Mesothelial cell of epicardium (in vitro differentiated cells): ENCODE results near the gene SPTBN1. TPM values are rescaled to one million over a fixed set of nuclear protein-coding genes. Genes with fewer than 3 reads are reported as not detected.

ENCODE experiments used
- DNase-seq, 2 experiments: peaks; one replicate each; pipeline ENCODE4 v3.0.0; 2021; ENCODE audit warnings: low spot score in 2 of 2; ENCODE audit not compliant: unreplicated experiment in 2 of 2
- H3K27ac Mint-ChIP-seq: 2 replicates; pipeline ENCODE4 v1.8.0; 2021; ENCODE audit warnings: mixed read lengths
- H3K27me3 Mint-ChIP-seq: 2 replicates; pipeline ENCODE4 v1.8.0; 2021; ENCODE audit warnings: low read depth, mixed read lengths
- H3K36me3 Mint-ChIP-seq: 2 replicates; pipeline ENCODE4 v1.8.0; 2021; ENCODE audit warnings: mixed read lengths
- H3K4me1 Mint-ChIP-seq: 2 replicates; pipeline ENCODE4 v1.8.0; 2021; ENCODE audit warnings: mixed read lengths
- H3K4me3 Mint-ChIP-seq: 2 replicates; pipeline ENCODE4 v1.8.0; 2021; ENCODE audit warnings: mild to moderate bottlenecking, moderate library complexity, mixed read lengths
- H3K9me3 Mint-ChIP-seq: 2 replicates; pipeline ENCODE4 v1.8.0; 2021; ENCODE audit warnings: mixed read lengths
- CTCF ChIP-seq: fragments of 200-600 bp; sonication (generic); IDR thresholded peaks from one replicate; pipeline ENCODE4 v1.5.0; 2021; ENCODE audit warnings: antibody characterized with exemption; ENCODE audit not compliant: unreplicated experiment
- total RNA-seq: library from RNA; stranded (reverse); gene quantifications from 3 replicates; pipeline ENCODE4 v1.2.1, GENCODE V29; 2021

Gene SPTBN1
- total RNA-seq, 1 donor from 2014 or later, result 281 TPM

DNA sequence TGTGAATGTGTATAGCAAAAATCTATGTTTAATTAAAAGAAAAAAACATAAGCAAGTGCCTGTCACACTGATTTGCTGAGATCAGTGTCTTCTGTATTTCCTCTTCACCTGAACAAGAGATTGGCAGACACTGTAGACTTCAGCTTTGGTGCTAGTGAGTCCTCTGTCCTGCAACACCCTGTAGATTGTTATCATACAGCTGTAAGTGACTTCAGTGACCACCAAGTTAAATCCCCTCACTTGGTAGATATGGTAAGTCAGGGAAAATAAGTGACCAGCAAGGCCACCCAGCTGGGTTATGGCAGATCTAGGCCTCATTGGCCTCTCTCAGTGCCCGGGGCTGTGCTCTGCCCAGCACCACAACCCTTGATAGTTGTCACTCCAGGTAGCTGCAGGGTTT lies 147.7 kb downstream of the SPTBN1 start:
- Mint-ChIP-seq H3K4me1 (peaks cover 40% of the 10 kb centered on the region), H3K27me3 (no peaks in the 10 kb centered on the region), H3K27ac (peak overlapping the region; percentile 9), H3K36me3 (peaks cover 21% of the 10 kb centered on the region), H3K4me3 (no peak overlapping the region), H3K9me3 (no peaks in the 10 kb centered on the region)
- no peak for DNase-seq
- no peak for TF ChIP-seq CTCF

- no peak for TF ChIP-seq CTCF
- Mint-ChIP-seq H3K27ac (peak overlapping the region; percentile 55), H3K36me3 (peaks cover 10% of the 10 kb centered on the region), H3K4me1 (peaks cover 40% of the 10 kb centered on the region), H3K27me3 (no peaks in the 10 kb centered on the region), H3K4me3 (no peak overlapping the region), H3K9me3 (no peaks in the 10 kb centered on the region)
- no peak for DNase-seq
These were observed 148.7 kb downstream of the SPTBN1 start for GRCh38 chr2:54604871-54605270.

DNA sequence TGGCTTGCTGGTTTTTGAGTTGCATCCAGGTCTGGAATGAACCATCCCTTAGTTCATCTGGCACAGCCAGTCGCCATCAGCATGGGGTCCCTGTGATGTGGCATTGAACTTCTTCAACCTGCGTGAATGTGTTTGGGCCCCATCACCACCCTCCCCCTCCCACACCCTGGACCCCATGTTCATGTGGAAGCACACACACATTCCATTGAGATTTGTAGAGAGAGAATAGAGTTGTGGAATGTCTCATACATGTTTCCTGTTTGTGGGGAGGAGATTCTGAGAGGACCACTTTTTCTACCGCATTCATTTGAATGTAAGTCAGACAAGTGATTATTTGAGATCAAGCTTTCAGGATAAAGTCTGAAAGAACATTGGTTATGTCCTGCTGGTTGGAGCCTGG lies 149.7 kb downstream of the SPTBN1 start:
- Mint-ChIP-seq H3K27me3 (no peaks in the 10 kb centered on the region), H3K9me3 (no peaks in the 10 kb centered on the region), H3K36me3 (peaks cover 4% of the 10 kb centered on the region), H3K27ac (peak overlapping the region; percentile 50), H3K4me3 (no peak overlapping the region), H3K4me1 (peaks cover 43% of the 10 kb centered on the region)
- no peak for TF ChIP-seq CTCF
- no peak for DNase-seq

GRCh38 chr2:54606393-54606958 lies 150.3 kb downstream of the SPTBN1 start:
- Mint-ChIP-seq H3K9me3 (no peaks in the 10 kb centered on the region), H3K4me3 (no peak overlapping the region), H3K27ac (peak overlapping the region; percentile 50), H3K36me3 (peaks cover 4% of the 10 kb centered on the region), H3K4me1 (peaks cover 39% of the 10 kb centered on the region), H3K27me3 (no peaks in the 10 kb centered on the region)
- DNase-seq, result no peak
- TF ChIP-seq CTCF, result no peak

- H3K27ac Mint-ChIP-seq, result no peak overlapping the region
- peaks cover 26% of the 10 kb centered on the region for H3K4me1 Mint-ChIP-seq
- H3K36me3 Mint-ChIP-seq, result peaks cover 15% of the 10 kb centered on the region
- H3K27me3 Mint-ChIP-seq, result no peaks in the 10 kb centered on the region
- no peaks in the 10 kb centered on the region for H3K9me3 Mint-ChIP-seq
- no peak overlapping the region for H3K4me3 Mint-ChIP-seq
- TF ChIP-seq CTCF, result no peak
- DNase-seq, result no peak
These were observed 152.1 kb downstream of the SPTBN1 start for GRCh38 chr2:54608224-54608623.

GRCh38 chr2:54609241-54609640 lies 153.1 kb downstream of the SPTBN1 start:
- Mint-ChIP-seq H3K4me1 (peaks cover 31% of the 10 kb centered on the region), H3K4me3 (no peak overlapping the region), H3K9me3 (no peaks in the 10 kb centered on the region), H3K27ac (no peak overlapping the region), H3K36me3 (peaks cover 15% of the 10 kb centered on the region), H3K27me3 (no peaks in the 10 kb centered on the region)
- TF ChIP-seq CTCF, result no peak
- no peak for DNase-seq
